Stimulated activated CD4-positive, alpha-beta T cell treated with anti-CD3 and anti-CD28 coated beads, Interleukin-1b, Interleukin-23, amount 100 ng/mL, for 4 hours (primary cell): Measurements from ENCODE around the gene SETD1B.
"Not testable (repeated sequence)": the region's sequence is repeated elsewhere in the genome, so short reads cannot be mapped to it uniquely, and the experiment has no call there.

Source experiments
- DNase-seq, 2 donors: peaks; one replicate each; pipeline ENCODE4 v3.0.0-alpha.2; 2020; ENCODE audit warnings: low read depth in 2 of 2

Gene SETD1B

GRCh38 chr12:121780429-121780828, 23.4 kb upstream of the SETD1B start:
- DNase-seq = no peak

DNA sequence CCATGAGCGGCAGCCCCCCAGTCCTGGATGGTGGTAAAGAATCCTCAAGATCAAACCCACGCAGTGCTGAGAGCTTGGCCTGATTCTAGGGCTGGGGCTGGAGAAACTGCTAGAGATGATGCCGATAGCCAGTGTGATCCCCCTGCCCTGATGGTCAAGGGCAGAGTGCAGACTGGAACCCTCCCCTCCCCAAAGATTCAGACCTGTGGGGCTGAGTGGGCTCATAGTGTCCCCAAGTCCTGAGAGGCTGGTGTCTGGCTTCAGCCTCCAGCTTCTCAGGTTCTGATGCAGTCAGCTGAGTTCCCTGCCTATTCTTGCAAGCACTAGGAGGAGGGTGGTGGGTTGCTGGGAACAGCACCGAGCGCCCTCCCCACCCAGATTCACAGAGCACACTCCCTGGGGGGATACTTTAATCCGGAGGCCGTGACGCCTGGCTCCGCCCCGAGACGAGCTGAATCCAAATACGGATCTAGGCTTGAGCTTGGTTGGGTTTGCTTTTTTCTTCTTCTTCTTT, 22.3 kb upstream of the SETD1B start:
- DNase-seq = no peak

GRCh38 chr12:121781998-121782979, 21.5 kb upstream of the SETD1B start:
- DNase-seq = peak in 1 of 2 donors; percentile 58

GRCh38 chr12:121783766-121784165, 20.0 kb upstream of the SETD1B start:
- DNase-seq = no peak

GRCh38 chr12:121784460-121784859, 19.3 kb upstream of the SETD1B start:
- no peak for DNase-seq

DNA sequence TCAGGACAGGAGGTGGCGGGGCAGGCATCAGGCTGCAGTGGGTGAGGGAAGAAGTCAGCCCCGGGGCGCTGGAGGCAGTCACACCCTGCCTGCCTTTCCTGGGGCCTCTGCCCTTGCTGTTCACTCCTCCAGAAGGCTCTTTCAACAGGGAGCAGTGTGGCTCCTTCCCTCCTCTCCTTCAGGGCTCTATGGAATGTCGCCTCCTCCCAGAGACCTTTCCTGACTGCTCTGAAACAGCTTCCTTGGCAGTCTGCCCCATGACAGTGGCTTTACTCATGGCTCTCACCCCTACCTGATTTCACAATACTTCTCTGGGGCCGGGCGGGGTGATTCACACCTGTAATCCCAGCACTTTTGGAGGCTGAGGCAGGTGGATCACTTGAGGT, 17.4 kb upstream of the SETD1B start:
- no peak for DNase-seq

- no peak for DNase-seq
These were observed 16.5 kb upstream of the SETD1B start for GRCh38 chr12:121787063-121788025.

GRCh38 chr12:121788176-121788818, 15.5 kb upstream of the SETD1B start:
- DNase-seq = no peak

DNA sequence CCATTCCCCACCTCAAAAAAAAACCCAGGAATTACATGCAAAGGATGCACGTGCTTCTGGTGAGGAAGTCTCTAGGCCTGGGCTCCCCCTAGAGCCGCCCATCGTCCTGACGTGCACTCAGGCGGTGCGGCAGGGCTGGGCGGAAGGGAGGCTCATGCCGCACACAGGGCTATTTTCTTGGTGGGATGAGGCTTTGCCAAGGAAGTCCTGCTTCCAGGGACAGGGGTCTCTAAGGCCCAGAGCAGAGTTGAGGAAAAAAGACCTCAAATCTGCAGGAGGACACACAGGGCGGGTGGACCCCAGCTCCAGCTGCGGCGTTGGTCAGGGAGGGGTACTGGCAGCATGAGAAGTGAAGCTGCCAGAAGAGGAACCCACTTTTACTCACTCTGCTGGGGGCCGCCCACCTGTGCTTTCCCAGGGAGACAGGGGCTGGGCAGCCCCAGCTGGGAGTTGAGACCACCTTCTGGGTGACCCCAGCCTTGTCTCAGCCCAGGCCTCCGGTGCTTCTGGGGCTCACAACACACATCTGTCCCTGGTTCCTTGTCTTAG, 14.5 kb upstream of the SETD1B start:
- DNase-seq = no peak

DNA sequence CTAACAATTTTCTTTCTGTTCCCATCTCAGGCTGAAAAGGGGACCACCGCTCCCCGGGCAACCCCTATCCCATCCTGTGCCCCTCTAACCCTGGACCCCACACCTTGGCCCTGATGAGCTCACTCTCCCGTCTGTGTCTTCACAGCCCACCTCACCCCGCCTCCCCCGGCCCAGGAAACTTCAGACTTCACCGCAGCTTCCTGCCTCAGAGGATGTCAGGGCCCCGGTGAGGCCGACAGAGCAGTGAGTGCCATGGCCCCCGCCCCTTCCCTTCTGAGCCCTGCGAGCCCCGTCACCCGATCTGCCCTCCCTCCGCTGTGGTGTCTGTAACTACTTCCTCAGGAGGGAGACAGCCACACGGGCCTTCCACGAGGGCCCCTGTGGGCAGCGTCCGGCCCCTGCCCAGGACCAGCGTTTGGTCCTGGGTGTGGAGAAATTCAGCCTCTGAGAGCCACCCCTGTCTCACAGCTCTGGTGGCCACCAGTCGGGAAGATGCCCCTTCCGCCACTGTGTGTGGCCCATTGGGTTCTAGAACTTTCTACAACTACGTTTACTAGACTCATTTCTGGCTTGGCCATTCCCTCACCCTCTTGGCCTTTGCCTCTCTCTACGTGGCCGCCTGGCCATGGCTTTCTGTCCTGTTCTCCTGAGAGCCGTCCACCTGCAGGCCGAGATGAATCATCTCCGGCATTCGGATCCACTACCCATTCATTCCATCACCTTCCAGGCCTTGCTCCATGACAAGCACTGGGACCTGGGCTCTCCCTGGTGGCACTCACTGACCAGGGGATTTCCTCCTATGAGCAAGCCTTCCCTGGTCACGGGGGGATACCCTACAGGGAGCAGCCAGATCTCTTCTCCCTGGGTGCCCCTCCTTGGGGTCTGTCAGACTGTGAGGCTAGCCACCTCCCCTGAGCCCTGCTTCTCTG, 13.7 kb upstream of the SETD1B start:
- DNase-seq = peak; percentile 89 to 90

- not testable (repeated sequence) for DNase-seq
These were observed 13.0 kb upstream of the SETD1B start for GRCh38 chr12:121790785-121791184.

- no peak for DNase-seq
These were observed 11.9 kb upstream of the SETD1B start for GRCh38 chr12:121791671-121792551.

- peak in 1 of 2 donors; percentile 52 for DNase-seq
These were observed 11.0 kb upstream of the SETD1B start for GRCh38 chr12:121792607-121793439.

- DNase-seq = peak; percentile 61 to 70
These were observed 10.4 kb upstream of the SETD1B start, which contains the start of gene RHOF for GRCh38 chr12:121793440-121793837. Gene RHOF (minus strand): TSS chr12:121793688. CDS start chr12:121793633, 55 bp downstream.

- DNase-seq = peak; percentile 92 to 94
These were observed 9.8 kb upstream of the SETD1B start for GRCh38 chr12:121793838-121794533.

- DNase-seq = no peak
These were observed 9.2 kb upstream of the SETD1B start for GRCh38 chr12:121794534-121795033.
